T-cell (primary cell): ENCODE results near the gene TJP3. TPM values are rescaled to one million over a fixed set of nuclear protein-coding genes. Genes with fewer than 3 reads are reported as not detected.

Source experiments
- ATAC-seq, 4 experiments: fragments of 200-7000 bp in 3 of 4; fragments of 150-1000 bp in 1 of 4; cut with Tn5 transposase; replicated peaks in 1 of 4; 1 replicate in 3 of 4; 2 replicates in 1 of 4; pipeline ENCODE4 v1.10.0; 2021; ENCODE audit warnings: moderate library complexity in 3 of 4, mild to moderate bottlenecking in 2 of 4, moderate number of reproducible peaks in 1 of 4
- CTCF ChIA-PET, 2 donors: fragments of 300-600 bp; sonication (Branson Sonifier 250); formaldehyde crosslinking; loops; one replicate each; lab custom pipeline; 2022; ENCODE audit warnings: antibody characterized with exemption in 2 of 2; lab: Charles Lee
- POLR2A ChIA-PET, 2 donors: fragments of 300-600 bp; sonication (Branson Sonifier 250); formaldehyde crosslinking; loops; one replicate each; lab custom pipeline; 2022; ENCODE audit warnings: antibody characterized with exemption in 2 of 2; lab: Charles Lee
- DNase-seq, 35 experiments: peaks; one replicate each; pipeline versions ENCODE4 v3.0.0 to v3.0.0-alpha.2; 2013 to 2023
- H3K27ac ChIP-seq: one replicate; pipeline ENCODE4 v1.5.1; 2013; ENCODE audit warnings: low read length
- H3K27me3 ChIP-seq, 2 experiments: replicated peaks in 1 of 2; 1 replicate in 1 of 2; 2 replicates in 1 of 2; pipeline versions ENCODE4 v1.6.1 to v1.7.0; 2013; ENCODE audit warnings: low read length in 1 of 2, mixed read lengths in 1 of 2; ENCODE audit not compliant: control insufficient read depth in 2 of 2, insufficient read depth in 2 of 2; ENCODE audit errors: extremely low read depth in 1 of 2
- H3K36me3 ChIP-seq, 2 donors: 1 replicate in 1 of 2; 2 replicates in 1 of 2; pipeline versions ENCODE4 v1.6.1 to v1.7.0; 2013; ENCODE audit warnings: low read length in 1 of 2; ENCODE audit not compliant: control insufficient read depth in 2 of 2, insufficient read depth in 1 of 2; ENCODE audit errors: extremely low read depth in 1 of 2
- H3K4me1 ChIP-seq, 2 experiments: 1 replicate in 1 of 2; 2 replicates in 1 of 2; pipeline versions ENCODE4 v1.6.1 to v1.7.0; 2013; ENCODE audit warnings: low read length in 2 of 2, mixed read lengths in 1 of 2; ENCODE audit not compliant: insufficient read depth in 2 of 2, control insufficient read depth in 1 of 2; ENCODE audit errors: extremely low read depth in 1 of 2
- H3K4me3 ChIP-seq, 2 donors: 1 replicate in 1 of 2; 2 replicates in 1 of 2; pipeline versions ENCODE4 v1.5.1 to v1.7.0; 2013; ENCODE audit warnings: mild to moderate bottlenecking in 2 of 2, low read length in 1 of 2, moderate library complexity in 1 of 2; ENCODE audit not compliant: control insufficient read depth in 1 of 2; ENCODE audit errors: extremely low read depth in 1 of 2
- H3K9me3 ChIP-seq: 2 replicates; pipeline ENCODE4 v1.7.0; 2013
- H3K27ac Mint-ChIP-seq, 2 donors: one replicate each; pipeline ENCODE4 v1.8.0; 2020 to 2021; ENCODE audit warnings: mild to moderate bottlenecking in 2 of 2, mixed read lengths in 2 of 2
- H3K27me3 Mint-ChIP-seq, 2 donors: one replicate each; pipeline ENCODE4 v1.8.0; 2021 to 2022; ENCODE audit warnings: mixed read lengths in 2 of 2
- H3K36me3 Mint-ChIP-seq: one replicate; pipeline ENCODE4 v1.8.0; 2021; ENCODE audit warnings: mixed read lengths
- H3K4me1 Mint-ChIP-seq, 3 donors: one replicate each; pipeline ENCODE4 v1.8.0; 2020 to 2022; ENCODE audit warnings: mixed read lengths in 3 of 3, mild to moderate bottlenecking in 1 of 3
- H3K4me3 Mint-ChIP-seq, 3 donors: one replicate each; pipeline ENCODE4 v1.8.0; 2020 to 2022; ENCODE audit warnings: mild to moderate bottlenecking in 3 of 3, mixed read lengths in 3 of 3, moderate library complexity in 3 of 3
- H3K9me3 Mint-ChIP-seq, 3 donors: one replicate each; pipeline ENCODE4 v1.8.0; 2020 to 2022; ENCODE audit warnings: mixed read lengths in 3 of 3
- WGBS: methylation state at CpG from one replicate; pipeline ENCODE4 v1.1.5; 2013; ENCODE audit warnings: missing lambda C conversion rate; ENCODE audit not compliant: insufficient coverage; 5-methylcytosine and 5-hydroxymethylcytosine counted together
- total RNA-seq, 35 experiments: library from RNA in 6 of 35; stranded (reverse) in 6 of 35; fragments of 120-200 nt in 1 of 35; gene quantifications; one replicate each; pipeline versions ENCODE4 v1.2.1 to v1.2.4 and lab custom pipeline; 2013 to 2026

TJP3 gene
- total RNA-seq, 5 donors from 2014 or later (not counting 1 experiment from before 2014, with no cell fraction given): 12.6 to 28.9 (median 19.4) TPM

GRCh38 chr19:3682741-3683404 lies 25.3 kb upstream of the TJP3 start:
- no peak for ATAC-seq
- POLR2A ChIA-PET: no interaction called here
- no peaks in the 10 kb centered on the region for H3K27me3 Mint-ChIP-seq
- Histone ChIP-seq H3K27me3 (no peaks in the 10 kb centered on the region), H3K4me3 (no peak overlapping the region), H3K27ac (no peak overlapping the region), H3K4me1 (peaks cover 0 to 12% of the 10 kb centered on the region in 2 experiments), H3K36me3 (peaks cover 6 to 8% of the 10 kb centered on the region in 2 donors), H3K9me3 (no peaks in the 10 kb centered on the region)
- no peaks in the 10 kb centered on the region for H3K9me3 Mint-ChIP-seq
- H3K4me1 Mint-ChIP-seq: peaks cover 8 to 14% (median 14%) of the 10 kb centered on the region in 3 donors
- H3K27ac Mint-ChIP-seq: no peak overlapping the region
- WGBS: 96% methylated on average over 10 of the region's 17 CpGs
- peaks cover 9% of the 10 kb centered on the region for H3K36me3 Mint-ChIP-seq
- no peak overlapping the region for H3K4me3 Mint-ChIP-seq
- CTCF ChIA-PET: interaction anchor here in 1 of 2 donors (0.5 kb wide), 1 partner anchor 1844 kb away, joined by 3 read pairs; no protein-coding TSS in a partner anchor
- no peak for DNase-seq

- DNase-seq: no peak
- Mint-ChIP-seq H3K9me3 (no peaks in the 10 kb centered on the region), H3K36me3 (peaks cover 9% of the 10 kb centered on the region), H3K27ac (no peak overlapping the region), H3K4me3 (no peak overlapping the region), H3K4me1 (peaks cover 12 to 18% (median 17%) of the 10 kb centered on the region in 3 donors), H3K27me3 (no peaks in the 10 kb centered on the region)
- Histone ChIP-seq H3K4me3 (no peak overlapping the region), H3K4me1 (peaks cover 0 to 18% of the 10 kb centered on the region in 2 experiments), H3K27me3 (no peaks in the 10 kb centered on the region), H3K9me3 (no peaks in the 10 kb centered on the region), H3K36me3 (peaks cover 6 to 8% of the 10 kb centered on the region in 2 donors), H3K27ac (no peak overlapping the region)
- ChIA-PET POLR2A (no interaction called here), CTCF (interaction anchor here in 1 of 2 donors (0.5 kb wide), 1 partner anchor 1845 kb away, joined by 3 read pairs; no protein-coding TSS in a partner anchor)
- no peak for ATAC-seq
- 77% methylated on average over 21 of the region's 26 CpGs for WGBS
Observed at GRCh38 chr19:3683405-3684053, 24.7 kb upstream of the TJP3 start.

GRCh38 chr19:3684054-3684816 lies 23.9 kb upstream of the TJP3 start:
- Mint-ChIP-seq H3K4me1 (peaks cover 18 to 21% (median 19%) of the 10 kb centered on the region in 3 donors), H3K27ac (no peak overlapping the region), H3K27me3 (no peaks in the 10 kb centered on the region), H3K36me3 (peaks cover 9% of the 10 kb centered on the region), H3K4me3 (no peak overlapping the region), H3K9me3 (no peaks in the 10 kb centered on the region)
- Histone ChIP-seq H3K4me3 (no peak overlapping the region), H3K27ac (no peak overlapping the region), H3K9me3 (no peaks in the 10 kb centered on the region), H3K36me3 (peaks cover 6 to 8% of the 10 kb centered on the region in 2 donors), H3K4me1 (peaks cover 0 to 25% of the 10 kb centered on the region in 2 experiments), H3K27me3 (no peaks in the 10 kb centered on the region)
- CTCF ChIA-PET: no interaction called here
- WGBS: 96% methylated on average over 22 of the region's 23 CpGs
- DNase-seq: no peak
- POLR2A ChIA-PET: no interaction called here
- no peak for ATAC-seq

GRCh38 chr19:3684817-3685410 lies 23.3 kb upstream of the TJP3 start:
- H3K4me3 ChIP-seq: no peak overlapping the region
- H3K4me1 Mint-ChIP-seq: peaks cover 19 to 26% (median 24%) of the 10 kb centered on the region in 3 donors
- peaks cover 6 to 8% of the 10 kb centered on the region in 2 donors for H3K36me3 ChIP-seq
- H3K27me3 Mint-ChIP-seq: no peaks in the 10 kb centered on the region
- H3K9me3 Mint-ChIP-seq: no peaks in the 10 kb centered on the region
- H3K4me3 Mint-ChIP-seq: no peak overlapping the region
- POLR2A ChIA-PET: no interaction called here
- H3K27me3 ChIP-seq: no peaks in the 10 kb centered on the region
- CTCF ChIA-PET: no interaction called here
- H3K4me1 ChIP-seq: peaks cover 0 to 25% of the 10 kb centered on the region in 2 experiments
- 100% methylated on average over 2 of the region's 8 CpGs for WGBS
- DNase-seq (no peak), ATAC-seq (no peak)
- H3K36me3 Mint-ChIP-seq: peaks cover 9% of the 10 kb centered on the region
- H3K9me3 ChIP-seq: no peaks in the 10 kb centered on the region
- H3K27ac Mint-ChIP-seq: no peak overlapping the region
- H3K27ac ChIP-seq: no peak overlapping the region

GRCh38 chr19:3687393-3687773 lies 20.8 kb upstream of the TJP3 start:
- Mint-ChIP-seq H3K27me3 (no peaks in the 10 kb centered on the region), H3K27ac (peak overlapping the region; percentile 92 to 97), H3K9me3 (no peaks in the 10 kb centered on the region), H3K4me3 (peak overlapping the region; percentile 77 to 81 (median 79)), H3K36me3 (peaks cover 9% of the 10 kb centered on the region), H3K4me1 (peaks cover 27 to 44% (median 39%) of the 10 kb centered on the region in 3 donors)
- Histone ChIP-seq H3K9me3 (no peaks in the 10 kb centered on the region), H3K4me1 (peaks cover 0 to 40% of the 10 kb centered on the region in 2 experiments), H3K4me3 (peak overlapping the region; percentile 53 to 74), H3K36me3 (peaks cover under 1 to 6% of the 10 kb centered on the region in 2 donors), H3K27ac (peak overlapping the region; percentile 49), H3K27me3 (no peaks in the 10 kb centered on the region)
- POLR2A ChIA-PET: interaction anchor here in 1 of 2 donors (1.6 kb wide), 1 partner anchor 10 kb away, joined by 4 read pairs; no protein-coding TSS in a partner anchor
- DNase-seq: no peak
- no CpG with 5 or more reads among the region's 12 CpGs for WGBS
- peak; percentile 31 to 43 (median 41) for ATAC-seq
- CTCF ChIA-PET: no interaction called here
